Tibial artery (tissue), 4 donors: ENCODE measurements around the gene RPUSD4.

Source experiments
- DNase-seq, 2 donors: peaks; one replicate each; pipeline ENCODE4 v3.0.0-alpha.2; 2019
- H3K27ac ChIP-seq, 2 donors: fragments of 200-600 bp; sonication (generic) in 1 of 2; 1 replicate in 1 of 2; 2 replicates in 1 of 2; pipeline ENCODE4 v1.5.1; 2018 to 2019; ENCODE audit warnings: mild to moderate bottlenecking in 1 of 2
- H3K27me3 ChIP-seq, 2 donors: fragments of 200-600 bp; sonication (generic) in 1 of 2; one replicate each; pipeline versions ENCODE4 v1.5.1 to v1.6.0; 2016 to 2019
- H3K36me3 ChIP-seq, 3 donors: fragments of 200-600 bp; sonication (generic) in 2 of 3; one replicate each; pipeline ENCODE4 v1.5.1; 2016 to 2019; ENCODE audit warnings: mild to moderate bottlenecking in 2 of 3
- H3K4me1 ChIP-seq, 4 donors: fragments of 200-600 bp; sonication (generic) in 2 of 4; 1 replicate in 3 of 4; 2 replicates in 1 of 4; pipeline ENCODE4 v1.5.1; 2016 to 2019
- H3K4me3 ChIP-seq, 2 donors: fragments of 200-600 bp; sonication (generic) in 1 of 2; 1 replicate in 1 of 2; 2 replicates in 1 of 2; pipeline ENCODE4 v1.5.1; 2018 to 2019; ENCODE audit warnings: mild to moderate bottlenecking in 2 of 2
- H3K9me3 ChIP-seq, 3 donors: fragments of 200-600 bp; sonication (generic) in 1 of 3; one replicate each; pipeline ENCODE4 v1.5.1; 2016 to 2019
- intact Hi-C: fragments of 100-400 bp; cut with DNase I; formaldehyde crosslinking; loops from one replicate; pipeline ENCODE4 v1.15.0; 2023; ENCODE audit warnings: low total_unique reads
- TF ChIP-seq, protein P1 (sequence below), 2 experiments: fragments of 200-600 bp in 1 of 2; fragments of 450-650 bp in 1 of 2; IDR thresholded peaks; one replicate each; pipeline ENCODE4 v1.5.1; 2017 to 2019; ENCODE audit warnings: antibody characterized with exemption in 2 of 2, mild to moderate bottlenecking in 1 of 2, moderate library complexity in 1 of 2

Gene RPUSD4

DNA sequence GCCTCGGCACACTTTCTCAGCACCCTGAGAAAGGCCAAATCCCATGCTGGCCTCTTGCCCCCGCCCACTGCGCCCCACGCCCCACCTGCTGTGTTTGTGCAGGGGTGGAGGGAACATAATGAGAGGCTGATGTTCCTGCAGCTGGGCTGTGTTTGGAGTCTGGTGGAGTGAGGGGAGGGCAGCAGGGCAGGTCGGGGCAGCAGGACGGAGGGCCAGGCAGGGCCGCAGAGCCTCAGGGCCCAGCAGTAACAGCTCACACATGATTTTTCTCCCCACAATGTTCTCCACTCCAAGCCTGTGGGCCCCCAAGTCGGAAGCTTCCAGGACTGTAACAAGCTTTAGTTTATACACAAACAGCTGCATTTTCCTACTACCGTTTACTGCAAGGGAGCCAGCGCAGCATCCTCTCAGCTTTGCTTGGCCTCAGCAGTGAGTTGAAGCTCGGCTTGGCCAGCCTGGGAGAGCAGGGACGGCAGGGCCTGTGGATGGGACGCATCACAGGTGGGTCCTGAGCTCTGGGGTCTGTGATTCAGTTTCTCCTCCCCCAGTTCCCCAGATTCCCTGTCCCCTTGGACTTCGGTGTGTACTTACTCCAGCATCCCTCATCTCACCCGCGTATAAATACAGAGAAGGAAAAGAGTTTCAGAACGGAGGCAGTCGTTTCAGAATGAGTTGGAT is 51.0 kb downstream of the RPUSD4 start:
- H3K9me3 ChIP-seq, result no peaks in the 10 kb centered on the region
- H3K27ac ChIP-seq, result no peak overlapping the region
- H3K4me3 ChIP-seq, result no peak overlapping the region
- no peak for DNase-seq
- H3K36me3 ChIP-seq, result no peaks in the 10 kb centered on the region
- TF ChIP-seq, protein P1, sequence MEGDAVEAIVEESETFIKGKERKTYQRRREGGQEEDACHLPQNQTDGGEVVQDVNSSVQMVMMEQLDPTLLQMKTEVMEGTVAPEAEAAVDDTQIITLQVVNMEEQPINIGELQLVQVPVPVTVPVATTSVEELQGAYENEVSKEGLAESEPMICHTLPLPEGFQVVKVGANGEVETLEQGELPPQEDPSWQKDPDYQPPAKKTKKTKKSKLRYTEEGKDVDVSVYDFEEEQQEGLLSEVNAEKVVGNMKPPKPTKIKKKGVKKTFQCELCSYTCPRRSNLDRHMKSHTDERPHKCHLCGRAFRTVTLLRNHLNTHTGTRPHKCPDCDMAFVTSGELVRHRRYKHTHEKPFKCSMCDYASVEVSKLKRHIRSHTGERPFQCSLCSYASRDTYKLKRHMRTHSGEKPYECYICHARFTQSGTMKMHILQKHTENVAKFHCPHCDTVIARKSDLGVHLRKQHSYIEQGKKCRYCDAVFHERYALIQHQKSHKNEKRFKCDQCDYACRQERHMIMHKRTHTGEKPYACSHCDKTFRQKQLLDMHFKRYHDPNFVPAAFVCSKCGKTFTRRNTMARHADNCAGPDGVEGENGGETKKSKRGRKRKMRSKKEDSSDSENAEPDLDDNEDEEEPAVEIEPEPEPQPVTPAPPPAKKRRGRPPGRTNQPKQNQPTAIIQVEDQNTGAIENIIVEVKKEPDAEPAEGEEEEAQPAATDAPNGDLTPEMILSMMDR (IDR thresholded peaks at IDR 0.05), result no peak
- peaks cover 0 to 8% (median 4%) of the 10 kb centered on the region in 4 donors for H3K4me1 ChIP-seq
- H3K27me3 ChIP-seq, result peaks cover 0 to 9% of the 10 kb centered on the region in 2 donors
- intact Hi-C loops, result no loop called here

GRCh38 chr11:126159719-126160344 is 51.6 kb downstream of the RPUSD4 start:
- Histone ChIP-seq H3K27ac (no peak overlapping the region), H3K4me1 (peaks cover 0 to 8% (median 4%) of the 10 kb centered on the region in 4 donors), H3K4me3 (no peak overlapping the region), H3K27me3 (peaks cover 0 to 9% of the 10 kb centered on the region in 2 donors), H3K36me3 (no peaks in the 10 kb centered on the region), H3K9me3 (no peaks in the 10 kb centered on the region)
- intact Hi-C loops, result no loop called here
- DNase-seq, result no peak
- TF ChIP-seq, protein P1 (IDR thresholded peaks at IDR 0.05), result no peak

- Histone ChIP-seq H3K4me3 (no peak overlapping the region), H3K9me3 (no peaks in the 10 kb centered on the region), H3K27ac (no peak overlapping the region), H3K27me3 (peaks cover 0 to 15% of the 10 kb centered on the region in 2 donors), H3K4me1 (peaks cover 0 to 8% (median 3%) of the 10 kb centered on the region in 4 donors), H3K36me3 (no peaks in the 10 kb centered on the region)
- intact Hi-C loops, result no loop called here
- no peak for DNase-seq
- TF ChIP-seq, protein P1 (IDR thresholded peaks at IDR 0.05), result no peak
Measured at GRCh38 chr11:126158054-126158791, 53.2 kb downstream of the RPUSD4 start.

DNA sequence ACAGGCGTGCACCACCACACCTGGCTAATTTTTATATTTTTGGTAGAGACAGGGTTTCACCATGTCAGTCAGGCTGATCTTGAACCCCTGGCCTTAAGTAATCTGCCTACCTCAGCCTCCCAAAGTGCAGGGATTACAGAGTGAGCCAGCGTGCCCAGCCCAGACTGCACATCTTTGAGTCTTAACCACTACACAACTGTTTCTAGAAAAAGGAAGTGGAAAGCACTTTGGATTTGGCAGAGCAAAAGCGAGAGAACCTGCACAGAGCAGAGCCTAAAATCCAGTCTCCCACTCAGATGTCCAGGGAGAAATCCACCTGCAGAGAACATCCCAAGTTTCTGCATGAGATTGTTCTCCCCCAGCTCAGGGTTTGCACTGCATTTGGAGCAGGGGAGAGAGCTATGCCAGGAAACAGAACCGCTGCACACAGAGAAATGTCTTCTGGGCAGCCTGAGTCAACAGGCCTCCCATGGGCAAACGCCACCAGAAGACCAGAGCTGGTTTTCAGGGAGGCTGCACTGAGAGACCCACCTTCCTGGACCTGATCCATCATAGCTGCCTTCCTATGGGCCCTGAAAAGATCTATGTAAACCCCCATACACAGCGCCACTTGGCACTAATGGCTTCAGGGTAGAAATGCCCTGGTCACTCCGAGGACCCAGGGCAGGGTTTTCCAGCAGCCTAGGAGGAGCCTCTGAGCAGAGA is 54.0 kb downstream of the RPUSD4 start:
- Histone ChIP-seq H3K9me3 (no peaks in the 10 kb centered on the region), H3K36me3 (no peaks in the 10 kb centered on the region), H3K4me1 (peaks cover 0 to under 1% (median 0%) of the 10 kb centered on the region in 4 donors), H3K27ac (no peak overlapping the region), H3K27me3 (peaks cover 0 to 15% of the 10 kb centered on the region in 2 donors), H3K4me3 (no peak overlapping the region)
- intact Hi-C loops, result no loop called here
- TF ChIP-seq, protein P1 (IDR thresholded peaks at IDR 0.05), result no peak
- DNase-seq, result no peak

GRCh38 chr11:126156814-126157213 is 54.6 kb downstream of the RPUSD4 start:
- Histone ChIP-seq H3K27me3 (peaks cover 0 to 15% of the 10 kb centered on the region in 2 donors), H3K4me3 (no peak overlapping the region), H3K36me3 (no peaks in the 10 kb centered on the region), H3K9me3 (peaks cover 0 to 1% (median 0%) of the 10 kb centered on the region in 3 donors), H3K4me1 (no peaks in the 10 kb centered on the region), H3K27ac (no peak overlapping the region)
- DNase-seq, result no peak
- TF ChIP-seq, protein P1 (IDR thresholded peaks at IDR 0.05), result no peak
- intact Hi-C loops, result no loop called here
